ENCODE results near the gene ALOXE3.

ALOXE3 gene

DNA sequence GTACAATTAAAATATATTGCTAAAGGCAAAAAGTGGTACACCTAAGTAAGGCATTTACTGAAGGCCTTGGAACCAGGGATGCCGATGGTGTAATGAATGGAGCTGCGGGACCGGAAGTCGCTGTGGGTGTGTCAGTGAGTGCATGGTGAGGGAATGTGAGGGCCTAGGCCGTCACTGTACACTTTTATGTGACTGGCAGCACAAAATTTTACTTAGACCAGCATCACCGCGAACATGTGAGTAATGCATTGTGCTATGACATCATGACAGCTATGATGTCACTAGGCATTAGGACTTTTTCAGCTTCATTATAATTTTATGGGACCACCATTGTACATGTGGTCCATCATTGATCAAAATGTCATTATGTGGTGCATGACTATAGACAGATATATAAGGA is 64.7 kb downstream of the ALOXE3 start:
- Histone ChIP-seq H3K4me3 (ENCODE audit: low read depth in 1 of 2, low read length in 2 of 2) (no peak overlapping the region), H3K4me2 (ENCODE audit: insufficient read depth, low read length) (no peak overlapping the region), H2AFZ (ENCODE audit: low read depth, low read length) (no peak overlapping the region), H3K9me3 (ENCODE audit: insufficient read depth, low read length, severe bottlenecking) (no peaks in the 10 kb centered on the region), H3K27ac (ENCODE audit: low read length) (no peak overlapping the region), H4K20me1 (ENCODE audit: insufficient read depth, low read length) (no peaks in the 10 kb centered on the region), H3K9ac (ENCODE audit: low read depth, low read length) (no peak overlapping the region), H3K36me3 (ENCODE audit: insufficient read depth, low read length) (no peaks in the 10 kb centered on the region), H3K27me3 (ENCODE audit: insufficient read depth, low read length, poor library complexity) (peaks cover 3% of the 10 kb centered on the region), H3K4me1 (ENCODE audit: insufficient read depth, low read length) (peaks cover 5% of the 10 kb centered on the region; the same call in 1 of the 2 replicates), H3K79me2 (ENCODE audit: insufficient read depth, low read length) (no peaks in the 10 kb centered on the region)
- no peak for ATAC-seq (ENCODE audit: insufficient read depth, low read depth)
- no peak for TF ChIP-seq CTCF (IDR thresholded peaks at IDR 0.05; ENCODE audit: borderline replicate concordance, extremely low read depth, low read length, poor library complexity, severe bottlenecking)
- TF ChIP-seq EZH2 (IDR thresholded peaks at IDR 0.05; ENCODE audit: borderline replicate concordance, low read depth, low read length, severe bottlenecking): no peak
- no peak for DNase-seq

DNA sequence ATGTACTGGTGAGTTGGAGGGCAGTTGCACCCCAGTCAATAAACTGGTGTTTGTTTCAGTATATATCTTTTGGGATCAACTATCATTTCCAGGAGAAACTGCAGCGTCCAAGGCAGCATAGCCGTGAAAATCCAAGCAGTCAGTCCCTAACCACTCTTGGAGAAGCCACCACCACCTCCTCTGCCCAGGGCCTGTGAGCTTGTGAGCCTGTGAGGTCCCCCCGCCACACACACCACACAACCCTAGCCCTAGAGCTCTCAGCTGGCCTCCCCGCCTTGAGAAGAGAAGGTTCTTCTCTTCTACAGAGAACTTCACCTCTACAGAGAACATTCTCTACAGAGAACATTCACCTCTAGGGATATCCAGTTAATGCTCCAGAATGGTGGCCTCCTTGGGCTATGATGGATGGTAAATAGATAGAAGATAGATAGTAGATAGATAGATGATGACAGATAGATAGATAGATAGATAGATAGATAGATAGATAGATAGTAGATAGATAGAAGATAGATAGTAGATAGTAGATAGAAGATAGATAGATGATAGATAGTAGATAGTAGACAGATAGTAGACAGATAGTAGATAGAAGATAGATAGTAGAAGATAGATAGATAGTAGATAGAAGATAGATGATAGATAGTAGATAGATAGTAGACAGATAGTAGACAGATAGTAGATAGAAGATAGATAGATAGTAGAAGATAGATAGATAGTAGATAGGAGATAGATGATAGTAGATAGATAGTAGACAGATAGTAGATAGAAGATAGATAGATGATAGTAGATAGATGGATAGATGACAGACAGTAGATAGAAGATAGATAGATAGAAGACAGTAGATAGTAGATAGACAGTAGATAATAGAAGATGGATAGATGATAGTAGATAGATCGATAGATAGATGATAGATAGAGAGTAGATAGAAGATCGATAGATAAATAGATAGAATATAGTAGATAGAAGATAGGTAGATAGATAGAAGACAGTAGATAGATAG is 65.8 kb downstream of the ALOXE3 start:
- no peak overlapping the region for H3K27ac ChIP-seq (ENCODE audit: low read length)
- H3K36me3 ChIP-seq (ENCODE audit: insufficient read depth, low read length): no peaks in the 10 kb centered on the region
- H4K20me1 ChIP-seq (ENCODE audit: insufficient read depth, low read length): no peaks in the 10 kb centered on the region
- no peaks in the 10 kb centered on the region for H3K79me2 ChIP-seq (ENCODE audit: insufficient read depth, low read length)
- no peak for TF ChIP-seq CTCF (IDR thresholded peaks at IDR 0.05; ENCODE audit: borderline replicate concordance, extremely low read depth, low read length, poor library complexity, severe bottlenecking)
- TF ChIP-seq EZH2 (IDR thresholded peaks at IDR 0.05; ENCODE audit: borderline replicate concordance, low read depth, low read length, severe bottlenecking): no peak
- H2AFZ ChIP-seq (ENCODE audit: low read depth, low read length): no peak overlapping the region
- no peak overlapping the region for H3K4me3 ChIP-seq (ENCODE audit: low read depth in 1 of 2, low read length in 2 of 2)
- H3K9ac ChIP-seq (ENCODE audit: low read depth, low read length): no peak overlapping the region
- no peak overlapping the region for H3K4me2 ChIP-seq (ENCODE audit: insufficient read depth, low read length)
- no peaks in the 10 kb centered on the region for H3K9me3 ChIP-seq (ENCODE audit: insufficient read depth, low read length, severe bottlenecking)
- H3K4me1 ChIP-seq (ENCODE audit: insufficient read depth, low read length): peaks cover 4% of the 10 kb centered on the region; the same call in 1 of the 2 replicates
- no peak for DNase-seq
- peaks cover 3% of the 10 kb centered on the region for H3K27me3 ChIP-seq (ENCODE audit: insufficient read depth, low read length, poor library complexity)
- no peak for ATAC-seq (ENCODE audit: insufficient read depth, low read depth)

GRCh38 chr17:8051831-8052230 is 66.5 kb downstream of the ALOXE3 start:
- H3K36me3 ChIP-seq (ENCODE audit: insufficient read depth, low read length): no peaks in the 10 kb centered on the region
- no peak overlapping the region for H3K4me3 ChIP-seq (ENCODE audit: low read depth in 1 of 2, low read length in 2 of 2)
- no peak overlapping the region for H2AFZ ChIP-seq (ENCODE audit: low read depth, low read length)
- no peaks in the 10 kb centered on the region for H4K20me1 ChIP-seq (ENCODE audit: insufficient read depth, low read length)
- no peak for ATAC-seq (ENCODE audit: insufficient read depth, low read depth)
- H3K79me2 ChIP-seq (ENCODE audit: insufficient read depth, low read length): no peaks in the 10 kb centered on the region
- no peak overlapping the region for H3K4me2 ChIP-seq (ENCODE audit: insufficient read depth, low read length)
- H3K27me3 ChIP-seq (ENCODE audit: insufficient read depth, low read length, poor library complexity): peaks cover 1% of the 10 kb centered on the region
- no peak for DNase-seq
- no peak overlapping the region for H3K27ac ChIP-seq (ENCODE audit: low read length)
- no peak overlapping the region for H3K9ac ChIP-seq (ENCODE audit: low read depth, low read length)
- no peaks in the 10 kb centered on the region for H3K4me1 ChIP-seq (ENCODE audit: insufficient read depth, low read length)
- TF ChIP-seq CTCF (IDR thresholded peaks at IDR 0.05; ENCODE audit: borderline replicate concordance, extremely low read depth, low read length, poor library complexity, severe bottlenecking): no peak
- no peak for TF ChIP-seq EZH2 (IDR thresholded peaks at IDR 0.05; ENCODE audit: borderline replicate concordance, low read depth, low read length, severe bottlenecking)
- no peaks in the 10 kb centered on the region for H3K9me3 ChIP-seq (ENCODE audit: insufficient read depth, low read length, severe bottlenecking)

Measured in DND-41 (cell line).